Skeletal muscle satellite cell (primary cell): ENCODE data around the gene SIK3.
"Not testable (repeated sequence)": the region's sequence is repeated elsewhere in the genome, so short reads cannot be mapped to it uniquely, and the experiment has no call there.

Experiments used
- H3K27me3 ChIP-seq: 2 replicates; pipeline ENCODE4 v1.7.0; 2013; ENCODE audit warnings: low read length; ENCODE audit not compliant: control insufficient read depth, insufficient read depth
- H3K36me3 ChIP-seq: 2 replicates; pipeline ENCODE4 v1.7.0; 2013; ENCODE audit warnings: mild to moderate bottlenecking, control low read depth, low read length; ENCODE audit not compliant: insufficient read depth
- H3K4me1 ChIP-seq: 2 replicates; pipeline ENCODE4 v1.7.0; 2013; ENCODE audit warnings: low read length; ENCODE audit not compliant: control insufficient read depth, insufficient read depth
- H3K4me2 ChIP-seq: 2 replicates; pipeline ENCODE4 v1.7.0; 2013; ENCODE audit warnings: mild to moderate bottlenecking, low read length
- H3K4me3 ChIP-seq: 2 replicates; pipeline ENCODE4 v1.7.0; 2013; ENCODE audit warnings: low read length
- H3K9ac ChIP-seq: 2 replicates; pipeline ENCODE4 v1.7.0; 2013; ENCODE audit warnings: mild to moderate bottlenecking, low read depth, low read length, moderate library complexity
- H3K9me3 ChIP-seq: replicated peaks from 2 replicates; pipeline ENCODE4 v1.7.0; 2013; ENCODE audit warnings: mild to moderate bottlenecking, control low read depth, low read length

The SIK3 gene

GRCh38 chr11:117130396-117130795, 32.2 kb upstream of the SIK3 start:
- not testable (repeated sequence) for H3K9me3 ChIP-seq, H3K4me3 ChIP-seq, H3K4me2 ChIP-seq, H3K4me1 ChIP-seq, H3K36me3 ChIP-seq, H3K9ac ChIP-seq
- peaks cover 24% of the 10 kb centered on the region for H3K27me3 ChIP-seq

- H3K27me3 ChIP-seq: peaks cover 30% of the 10 kb centered on the region
- no peak overlapping the region for H3K4me3 ChIP-seq
- H3K4me1 ChIP-seq: no peaks in the 10 kb centered on the region
- no peak overlapping the region for H3K4me2 ChIP-seq
- H3K9ac ChIP-seq: no peak overlapping the region
- no peaks in the 10 kb centered on the region for H3K9me3 ChIP-seq
- H3K36me3 ChIP-seq: no peaks in the 10 kb centered on the region
Measured at GRCh38 chr11:117128289-117128688, 30.1 kb upstream of the SIK3 start.

- H3K9ac ChIP-seq: no peak overlapping the region
- no peaks in the 10 kb centered on the region for H3K36me3 ChIP-seq
- H3K4me2 ChIP-seq: no peak overlapping the region
- no peaks in the 10 kb centered on the region for H3K9me3 ChIP-seq
- peaks cover 36% of the 10 kb centered on the region for H3K27me3 ChIP-seq
- no peak overlapping the region for H3K4me3 ChIP-seq
- H3K4me1 ChIP-seq: no peaks in the 10 kb centered on the region
Measured at GRCh38 chr11:117127171-117127901, 29.1 kb upstream of the SIK3 start.

- Histone ChIP-seq H3K9ac (no peak overlapping the region), H3K36me3 (no peaks in the 10 kb centered on the region), H3K9me3 (no peaks in the 10 kb centered on the region), H3K4me2 (no peak overlapping the region), H3K27me3 (peaks cover 36% of the 10 kb centered on the region), H3K4me1 (no peaks in the 10 kb centered on the region), H3K4me3 (no peak overlapping the region)
Measured at GRCh38 chr11:117126223-117126965, 28.2 kb upstream of the SIK3 start.

GRCh38 chr11:117122556-117122955, 24.3 kb upstream of the SIK3 start:
- no peaks in the 10 kb centered on the region for H3K36me3 ChIP-seq
- no peak overlapping the region for H3K4me2 ChIP-seq
- no peaks in the 10 kb centered on the region for H3K9me3 ChIP-seq
- H3K4me1 ChIP-seq: no peaks in the 10 kb centered on the region
- peaks cover 31% of the 10 kb centered on the region for H3K27me3 ChIP-seq
- H3K9ac ChIP-seq: no peak overlapping the region
- H3K4me3 ChIP-seq: no peak overlapping the region

GRCh38 chr11:117121176-117121575, 22.9 kb upstream of the SIK3 start:
- Histone ChIP-seq H3K4me2 (no peak overlapping the region), H3K4me3 (no peak overlapping the region), H3K9me3 (no peaks in the 10 kb centered on the region), H3K4me1 (no peaks in the 10 kb centered on the region), H3K9ac (no peak overlapping the region), H3K27me3 (peaks cover 18% of the 10 kb centered on the region), H3K36me3 (no peaks in the 10 kb centered on the region)

GRCh38 chr11:117117681-117118080, 19.5 kb upstream of the SIK3 start:
- Histone ChIP-seq H3K27me3 (peaks cover under 1% of the 10 kb centered on the region), H3K4me1 (no peaks in the 10 kb centered on the region), H3K36me3 (no peaks in the 10 kb centered on the region), H3K4me3 (no peak overlapping the region), H3K9ac (no peak overlapping the region), H3K4me2 (no peak overlapping the region), H3K9me3 (no peaks in the 10 kb centered on the region)

GRCh38 chr11:117112939-117113338, 14.7 kb upstream of the SIK3 start:
- not testable (repeated sequence) for H3K27me3 ChIP-seq, H3K9ac ChIP-seq, H3K4me3 ChIP-seq, H3K9me3 ChIP-seq, H3K4me1 ChIP-seq, H3K4me2 ChIP-seq, H3K36me3 ChIP-seq

GRCh38 chr11:117112497-117112896, 14.3 kb upstream of the SIK3 start:
- H3K4me2 ChIP-seq, H3K9ac ChIP-seq, H3K9me3 ChIP-seq, H3K27me3 ChIP-seq, H3K4me1 ChIP-seq, H3K36me3 ChIP-seq, H3K4me3 ChIP-seq: not testable (repeated sequence)

GRCh38 chr11:117110294-117110950, 12.2 kb upstream of the SIK3 start:
- H3K4me1 ChIP-seq: no peaks in the 10 kb centered on the region
- no peak overlapping the region for H3K4me2 ChIP-seq
- no peaks in the 10 kb centered on the region for H3K27me3 ChIP-seq
- no peaks in the 10 kb centered on the region for H3K36me3 ChIP-seq
- H3K9me3 ChIP-seq: no peaks in the 10 kb centered on the region
- no peak overlapping the region for H3K4me3 ChIP-seq
- H3K9ac ChIP-seq: no peak overlapping the region

- Histone ChIP-seq H3K9ac (no peak overlapping the region), H3K9me3 (no peaks in the 10 kb centered on the region), H3K36me3 (no peaks in the 10 kb centered on the region), H3K4me2 (no peak overlapping the region), H3K27me3 (no peaks in the 10 kb centered on the region), H3K4me1 (no peaks in the 10 kb centered on the region), H3K4me3 (no peak overlapping the region)
Measured at GRCh38 chr11:117107701-117108590, 9.7 kb upstream of the SIK3 start.
